Epithelial cell of proximal tubule (primary cell): ENCODE results near the gene TFAP2C. TPM values are rescaled to one million over a fixed set of nuclear protein-coding genes. Genes with fewer than 3 reads are reported as not detected.

Source experiments
- DNase-seq: peaks from one replicate; pipeline ENCODE4 v3.0.0-alpha.2; 2011; ENCODE audit warnings: low read depth
- H3K4me3 ChIP-seq: 2 replicates; pipeline ENCODE4 v1.5.1; 2011; ENCODE audit warnings: low read depth, mild to moderate bottlenecking, low read length
- CTCF ChIP-seq: conservative IDR thresholded peaks from 2 replicates; pipeline ENCODE4 v1.5.1; 2012; ENCODE audit warnings: low read depth, mild to moderate bottlenecking, low read length
- total RNA-seq: library from RNA; depleted of rRNA; stranded (reverse); fragments of >200 nt; gene quantifications from 2 replicates; pipeline ENCODE4 v1.2.3, GENCODE V29; 2015

Gene TFAP2C
- total RNA-seq, 1 donor from 2014 or later: 0.23 TPM

- TF ChIP-seq CTCF: no peak
- no peak overlapping the region for H3K4me3 ChIP-seq
- no peak for DNase-seq
Observed at GRCh38 chr20:56664796-56665195, 35.7 kb downstream of the TFAP2C start.

- no peak for TF ChIP-seq CTCF
- H3K4me3 ChIP-seq: no peak overlapping the region
- no peak for DNase-seq
Observed at GRCh38 chr20:56665806-56666205, 36.7 kb downstream of the TFAP2C start.

GRCh38 chr20:56673450-56673849 is 44.3 kb downstream of the TFAP2C start:
- H3K4me3 ChIP-seq: no peak overlapping the region
- no peak for DNase-seq
- TF ChIP-seq CTCF: no peak

GRCh38 chr20:56676001-56676400 is 46.9 kb downstream of the TFAP2C start:
- no peak overlapping the region for H3K4me3 ChIP-seq
- DNase-seq: no peak
- no peak for TF ChIP-seq CTCF

GRCh38 chr20:56676679-56677078 is 47.6 kb downstream of the TFAP2C start:
- H3K4me3 ChIP-seq: no peak overlapping the region
- no peak for DNase-seq
- TF ChIP-seq CTCF: no peak

- DNase-seq: no peak
- TF ChIP-seq CTCF: no peak
- no peak overlapping the region for H3K4me3 ChIP-seq
Observed at GRCh38 chr20:56683077-56683865, 54.2 kb downstream of the TFAP2C start.

- H3K4me3 ChIP-seq: no peak overlapping the region
- no peak for DNase-seq
- no peak for TF ChIP-seq CTCF
Observed at GRCh38 chr20:56685879-56686278, 56.8 kb downstream of the TFAP2C start.
